ENCODE data around the gene DIAPH1.

Gene DIAPH1

DNA sequence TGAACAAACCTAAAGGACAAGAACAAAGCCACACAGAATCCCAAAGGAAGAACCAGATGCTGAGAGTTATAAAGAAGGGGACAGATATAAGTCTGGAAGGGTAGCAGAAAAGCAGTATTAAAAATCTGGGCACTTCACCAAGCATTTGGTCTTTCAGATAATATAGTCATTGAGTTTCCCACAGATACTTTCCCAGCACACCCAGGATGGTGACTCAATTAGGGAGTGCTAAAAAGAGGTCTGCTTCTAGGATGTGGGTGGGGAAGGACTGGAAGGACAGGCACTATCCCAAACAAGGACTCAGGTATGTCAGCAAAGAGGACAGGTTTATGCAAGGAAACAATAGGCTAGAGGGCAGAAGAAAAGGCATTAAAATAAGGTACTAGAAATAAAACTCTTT is 59.3 kb downstream of the DIAPH1 start:
- no peak for DNase-seq

DNA sequence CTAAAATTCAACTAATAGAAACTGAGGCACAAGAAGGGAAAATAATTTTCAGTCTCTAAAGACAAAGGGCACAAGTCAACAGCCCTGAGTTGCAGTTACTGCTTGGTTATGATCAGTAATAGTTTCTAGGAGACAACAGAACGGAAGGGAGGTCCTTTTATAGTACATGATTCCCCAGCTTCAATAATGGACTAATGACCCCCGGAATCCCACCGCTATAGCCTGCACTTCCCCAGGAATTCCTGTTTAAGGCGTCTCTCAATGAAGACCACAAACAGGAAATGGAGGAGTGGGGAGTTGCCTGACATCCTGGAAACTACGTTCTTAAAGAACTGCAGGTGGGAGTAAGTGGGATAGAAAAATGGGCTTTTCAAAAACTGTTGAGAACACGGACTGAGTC is 60.6 kb downstream of the DIAPH1 start:
- no peak for DNase-seq

DNA sequence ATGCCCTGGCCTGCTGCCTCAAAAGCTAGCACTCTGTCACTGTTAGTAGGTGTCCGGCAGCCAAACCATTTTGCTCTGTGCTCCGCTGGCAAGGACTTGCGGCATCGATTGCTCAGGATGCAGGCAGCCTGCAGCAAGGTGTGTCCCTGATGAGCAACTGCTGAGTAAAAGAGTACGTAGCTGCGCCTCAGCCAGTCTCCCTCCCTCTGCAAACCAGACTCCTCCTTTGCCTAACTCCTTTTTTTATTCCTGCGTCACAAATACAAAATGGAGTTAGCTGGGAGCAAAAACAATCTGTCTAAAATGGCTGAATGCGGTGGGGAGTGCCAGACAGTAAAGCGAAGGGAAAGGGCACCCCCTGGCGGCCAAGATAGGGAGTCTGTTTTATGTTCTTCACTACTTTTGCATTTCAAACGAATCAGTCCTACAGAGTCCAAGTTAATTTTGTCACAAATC is 61.1 kb downstream of the DIAPH1 start:
- peak; percentile 82 for DNase-seq

DNA sequence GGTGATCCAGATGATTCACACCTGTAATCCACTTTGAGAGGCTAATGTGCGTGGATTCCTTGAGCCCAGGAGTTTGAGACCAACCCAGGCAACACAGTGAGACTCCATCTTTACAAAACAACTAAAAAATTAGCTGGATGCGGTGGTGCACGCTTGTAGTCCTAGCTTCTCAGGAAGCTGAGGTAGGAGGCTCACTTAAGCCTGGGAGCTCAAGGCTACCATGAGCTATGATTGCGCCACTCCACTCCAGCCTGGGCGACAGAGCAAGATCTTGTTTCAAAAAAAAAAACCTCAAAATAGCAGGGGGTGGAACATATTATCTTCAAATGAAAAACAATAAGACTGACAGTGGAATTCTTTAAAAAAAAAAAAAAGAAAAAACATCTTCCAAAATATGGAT is 70.9 kb downstream of the DIAPH1 start:
- DNase-seq: no peak

DNA sequence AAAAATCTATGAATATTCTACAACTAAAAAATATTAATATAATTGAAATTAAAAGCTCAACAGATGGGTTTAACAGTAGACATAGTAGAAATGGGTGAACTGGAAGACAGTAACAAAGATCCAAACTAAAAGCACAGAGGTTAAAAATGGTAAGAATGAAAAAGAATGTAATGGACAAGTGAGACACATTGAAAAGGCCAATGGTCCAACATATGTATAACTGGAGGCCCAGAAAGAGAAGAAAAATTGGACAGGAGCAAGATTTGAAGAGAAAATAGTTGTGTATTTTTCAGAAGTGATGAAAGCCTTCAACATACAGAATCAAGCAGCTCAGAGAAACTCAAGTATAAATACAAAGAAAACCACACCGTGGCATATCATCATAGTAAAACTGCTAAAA is 71.3 kb downstream of the DIAPH1 start:
- DNase-seq: peak; percentile 5

DNA sequence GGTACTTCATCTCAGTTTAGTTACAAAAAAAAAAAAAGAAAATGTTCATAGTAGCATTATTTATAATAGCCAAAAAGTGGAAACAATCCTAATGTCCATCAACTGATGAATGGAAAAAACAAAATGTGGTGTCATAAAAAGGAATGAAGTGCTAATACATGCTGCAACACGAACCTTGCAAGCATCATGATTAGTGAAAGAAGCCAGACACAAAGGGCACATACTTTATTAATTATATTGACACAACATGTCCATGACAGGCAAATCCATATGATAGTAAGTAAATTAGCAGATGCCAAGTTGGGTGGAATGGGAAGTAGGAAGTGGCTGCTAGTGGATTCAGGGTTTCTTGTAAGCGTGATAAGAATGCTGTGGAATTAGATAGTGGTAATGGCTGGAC is 75.7 kb downstream of the DIAPH1 start:
- no peak for DNase-seq

DNA sequence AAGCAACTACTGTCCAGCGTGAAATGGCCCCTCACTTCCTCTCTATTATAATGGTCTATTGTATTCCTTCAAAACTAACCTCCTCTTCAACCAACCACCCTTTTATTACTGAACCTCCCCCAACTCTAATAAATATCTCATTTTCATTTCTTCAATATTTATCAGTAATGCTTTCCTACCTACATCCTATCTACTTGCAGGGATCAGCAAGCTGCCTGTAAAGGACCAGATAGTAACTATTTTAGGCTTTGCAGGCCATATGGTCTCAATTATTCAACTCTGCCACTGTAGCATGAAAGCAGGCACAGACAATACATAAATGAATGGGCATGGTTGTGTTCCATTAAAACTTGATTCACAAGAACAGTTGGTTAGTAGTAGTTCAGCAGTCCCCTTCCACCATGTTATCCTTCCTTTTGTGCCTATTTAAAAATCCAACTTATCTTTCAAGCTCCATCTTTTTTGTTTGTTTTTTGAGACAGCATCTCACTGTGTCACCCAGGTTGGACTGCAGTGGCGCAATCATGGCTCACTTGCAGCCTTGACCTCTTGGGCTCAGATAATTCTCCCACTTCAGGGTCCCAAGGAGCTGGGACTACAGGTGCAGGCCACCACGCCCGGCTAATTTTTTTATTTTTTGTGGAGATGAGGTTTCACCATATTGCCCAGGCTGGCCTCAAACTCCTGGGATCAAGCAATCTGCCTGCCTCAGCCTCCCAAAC is 84.1 kb downstream of the DIAPH1 start:
- DNase-seq: no peak

DNA sequence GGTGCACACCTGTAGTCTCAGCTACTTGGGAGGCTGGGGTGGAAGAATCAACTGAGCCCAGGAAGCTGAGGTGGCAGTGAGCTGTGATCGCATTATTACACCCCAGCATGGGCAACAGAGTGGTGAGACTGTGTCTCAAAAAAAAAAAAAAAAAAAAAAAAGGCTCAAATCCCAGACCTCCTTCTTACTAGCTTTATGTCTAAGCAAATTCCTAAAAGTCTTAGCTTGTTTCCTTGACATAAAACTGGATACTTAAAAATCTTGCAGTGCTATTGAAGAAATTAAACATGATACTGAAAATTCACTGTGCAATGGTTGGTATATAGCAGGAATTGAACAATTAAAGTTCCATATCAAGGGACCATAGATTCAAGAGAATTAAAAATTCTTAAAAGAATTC is 84.9 kb downstream of the DIAPH1 start:
- no peak for DNase-seq

DNA sequence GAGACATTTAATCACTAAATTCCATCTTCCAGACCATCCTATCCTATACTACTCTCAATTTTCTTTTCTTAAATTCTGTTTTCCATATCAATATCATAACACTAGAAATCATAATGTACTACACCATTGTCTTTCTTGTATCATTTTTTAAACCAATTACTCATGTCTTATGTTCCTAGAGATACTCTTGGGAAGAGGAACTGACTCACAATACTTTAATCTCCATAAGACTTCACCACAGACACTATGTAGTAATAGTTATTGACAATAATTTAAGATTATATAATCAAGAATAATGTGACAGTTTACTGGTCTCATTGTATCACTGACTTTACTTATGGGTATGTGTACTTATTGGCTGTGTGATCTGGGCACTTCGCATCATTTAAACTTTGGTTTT is 86.1 kb downstream of the DIAPH1 start:
- no peak for DNase-seq

DNA sequence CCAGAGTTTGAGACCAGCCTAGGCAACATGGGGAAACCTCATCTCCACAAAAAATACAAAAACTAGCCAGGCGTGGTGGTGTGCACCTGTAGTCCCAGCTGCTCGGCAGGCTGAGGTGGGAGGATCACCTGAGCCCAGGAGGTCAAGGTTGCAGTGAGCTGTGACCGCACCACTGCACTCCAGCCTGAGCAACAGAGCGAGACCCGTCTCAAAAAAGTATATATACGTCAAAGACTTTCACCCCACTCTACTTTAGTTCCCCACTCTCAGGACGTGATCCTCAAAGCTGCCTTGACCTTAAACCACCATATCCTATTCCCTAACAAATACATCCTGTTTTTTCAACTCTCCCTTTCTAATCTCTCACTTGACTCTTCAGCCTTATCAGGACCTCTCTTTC is 88.9 kb downstream of the DIAPH1 start:
- no peak for DNase-seq

DNA sequence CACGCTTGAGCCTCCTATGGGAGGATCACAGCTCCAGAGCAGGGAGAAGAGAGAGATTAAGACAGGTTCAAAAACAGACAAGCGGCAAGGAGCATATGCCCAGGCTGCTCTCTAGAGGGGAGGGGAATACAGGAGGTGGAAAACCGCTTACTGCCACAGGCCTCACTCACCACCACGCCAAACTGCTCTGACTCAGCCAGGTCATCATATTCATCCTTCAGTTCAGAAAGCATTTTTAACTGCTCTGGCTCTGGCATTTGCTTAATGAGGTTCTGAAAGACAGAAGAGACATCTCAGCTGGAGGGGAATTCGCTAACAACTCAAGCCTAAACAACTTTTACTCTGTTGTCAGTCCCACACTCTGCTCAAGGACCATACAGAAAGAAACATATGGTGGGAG is 89.8 kb downstream of the DIAPH1 start:
- DNase-seq: no peak

DNA sequence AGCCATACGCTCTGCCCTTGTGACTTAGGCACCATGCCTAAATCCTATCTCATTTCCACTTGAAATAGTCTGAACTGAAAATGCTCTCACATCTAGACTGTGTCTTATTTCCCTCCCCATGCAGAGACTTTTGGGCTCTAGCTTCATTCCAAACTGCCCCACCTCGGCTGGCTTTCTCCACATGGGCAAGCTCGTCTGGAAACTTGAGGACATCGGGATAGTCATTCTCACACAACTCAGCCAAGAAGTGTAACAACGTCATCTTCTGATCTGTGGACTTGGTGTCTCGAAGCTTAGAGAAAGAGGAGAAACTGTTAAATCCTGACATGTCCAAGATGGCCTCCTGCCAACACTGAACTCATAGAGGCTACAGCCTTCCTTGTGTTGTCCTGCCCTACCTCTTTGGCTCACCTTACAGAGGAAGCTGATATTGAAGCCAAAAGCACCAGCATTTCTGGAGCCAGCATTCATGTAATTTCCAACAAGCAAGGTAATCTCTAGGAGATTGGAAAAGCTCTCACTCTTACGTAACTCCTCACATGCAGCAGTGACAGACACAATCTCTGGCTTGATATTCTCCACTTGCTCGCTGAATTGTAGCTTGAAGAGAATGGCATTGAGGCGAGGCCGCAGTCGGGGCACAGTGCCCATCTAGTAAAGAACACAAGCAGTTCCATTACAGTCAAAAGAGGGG is 90.4 kb downstream of the DIAPH1 start:
- no peak for DNase-seq

DNA sequence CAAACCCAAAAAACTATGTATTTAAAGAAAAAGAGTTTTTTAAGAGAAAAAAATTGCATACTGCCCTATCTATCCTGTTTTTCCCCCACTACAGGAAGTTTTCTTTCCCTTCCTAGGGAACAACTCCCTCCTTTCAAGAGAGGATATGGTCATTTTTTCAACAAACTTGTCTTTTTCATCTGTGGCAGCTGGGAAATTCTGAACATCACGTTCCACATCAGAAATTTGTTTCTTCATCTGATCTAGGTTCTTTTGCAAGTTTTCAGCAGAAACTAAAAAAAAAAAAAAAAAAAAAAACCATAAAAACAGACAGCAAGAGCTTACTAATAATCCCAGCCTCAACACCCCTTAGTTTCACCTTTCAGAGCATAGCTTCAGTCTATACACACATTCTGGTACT is 91.4 kb downstream of the DIAPH1 start:
- DNase-seq: no peak

DNA sequence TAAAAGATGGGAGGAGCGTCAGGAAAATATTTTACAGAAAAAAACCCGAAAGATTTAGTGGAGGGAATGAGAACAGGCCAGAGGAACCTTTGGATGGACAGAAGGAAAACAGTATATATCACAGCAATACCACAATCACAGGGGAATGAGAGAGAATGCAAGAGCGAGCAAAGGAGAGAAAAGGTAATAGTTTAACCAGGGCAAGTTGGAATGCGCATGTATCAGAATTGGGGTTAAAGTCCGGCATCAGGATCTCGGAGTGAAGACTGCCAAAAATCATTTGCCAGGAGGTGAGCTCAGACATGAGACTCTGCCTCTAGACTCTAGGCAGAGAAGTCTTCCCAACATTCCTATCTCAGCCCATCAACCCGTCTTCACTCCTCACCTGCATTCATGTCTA is 93.1 kb downstream of the DIAPH1 start:
- no peak for DNase-seq

DNA sequence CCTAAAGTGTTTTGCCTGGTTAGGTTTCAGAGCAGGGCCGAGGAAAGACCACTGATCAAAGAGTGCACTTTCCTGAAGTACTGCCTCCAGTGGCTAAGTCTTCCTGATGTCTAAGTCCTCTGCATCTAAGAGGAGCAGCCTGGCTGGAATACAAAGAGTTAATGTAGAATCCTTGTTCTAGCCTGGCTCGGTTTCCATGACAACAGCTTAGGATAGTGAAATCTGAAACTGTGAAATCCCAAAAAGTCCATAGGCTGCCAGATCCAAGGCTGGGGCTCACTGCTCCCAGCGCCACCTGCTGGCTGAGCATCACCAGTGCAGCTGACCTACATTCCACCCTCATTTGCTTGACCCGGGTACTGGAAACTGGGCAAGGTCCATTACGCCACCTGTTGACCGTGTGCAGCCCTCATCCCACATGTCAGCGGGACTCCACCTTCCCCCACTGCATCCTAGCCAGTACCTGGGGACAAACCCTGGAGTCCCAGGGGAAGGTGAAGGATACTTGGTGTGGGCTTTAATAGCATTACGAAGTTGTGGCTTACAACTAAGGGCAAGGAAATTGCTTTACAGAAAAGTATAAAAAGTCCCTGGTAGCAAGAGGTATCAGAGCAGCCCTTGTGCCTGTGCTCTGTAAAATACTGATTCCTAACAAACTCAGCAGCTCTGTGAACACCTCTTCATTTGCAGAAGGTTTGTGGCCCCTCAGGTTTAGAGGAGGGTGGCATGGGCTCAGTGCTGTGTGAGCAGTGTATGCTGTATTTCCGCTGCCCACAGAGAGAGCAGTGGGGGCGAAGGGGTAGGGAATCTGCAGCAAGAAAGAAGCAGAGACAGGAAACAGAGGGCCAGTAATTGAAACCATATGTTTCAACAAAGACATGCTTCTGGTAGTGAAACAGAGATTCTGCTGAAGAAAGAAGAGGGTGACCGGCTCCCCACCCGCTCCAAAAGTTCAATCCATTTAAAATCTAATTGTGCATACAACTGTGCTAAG is 93.9 kb downstream of the DIAPH1 start:
- peak; percentile 82 for DNase-seq

DNA sequence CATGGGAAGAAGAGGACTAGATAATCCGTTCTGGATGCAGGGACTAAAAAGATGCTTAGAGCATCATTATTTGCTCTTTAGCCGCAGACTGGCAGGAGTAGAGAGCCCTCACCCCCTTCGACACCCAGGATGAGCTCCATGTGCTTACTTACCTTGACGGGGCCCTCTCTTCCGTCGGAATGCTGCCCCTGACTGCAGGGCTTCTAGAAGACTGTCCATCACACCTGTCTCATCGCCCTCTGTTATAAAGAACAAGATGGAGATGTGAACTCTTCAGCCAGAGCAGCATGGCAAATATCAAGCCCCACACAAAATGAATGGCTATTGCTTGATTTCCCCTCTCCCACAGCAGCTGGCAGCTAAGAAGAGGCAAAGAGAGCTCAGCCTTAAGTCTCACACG is 94.8 kb downstream of the DIAPH1 start:
- DNase-seq: no peak

DNA sequence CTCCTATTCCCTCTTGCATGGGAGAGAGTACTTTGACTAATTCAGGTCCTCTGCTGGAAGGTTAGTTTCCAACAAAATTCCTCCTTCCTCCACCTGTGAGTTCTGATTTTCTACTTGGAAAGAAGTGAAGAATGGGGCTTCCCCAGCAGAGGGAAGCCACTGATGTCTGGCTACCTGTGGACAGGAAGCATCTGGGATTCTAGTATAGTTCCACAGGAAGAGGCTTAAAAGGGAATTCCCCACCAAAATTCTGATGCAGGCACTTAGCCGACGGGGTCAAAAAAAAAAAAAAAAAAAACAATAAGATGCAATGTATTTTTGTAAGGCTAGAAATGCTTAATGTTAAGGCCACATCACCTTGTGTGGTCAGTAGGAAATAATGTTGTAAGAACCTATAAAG is 96.5 kb downstream of the DIAPH1 start:
- no peak for DNase-seq

DNA sequence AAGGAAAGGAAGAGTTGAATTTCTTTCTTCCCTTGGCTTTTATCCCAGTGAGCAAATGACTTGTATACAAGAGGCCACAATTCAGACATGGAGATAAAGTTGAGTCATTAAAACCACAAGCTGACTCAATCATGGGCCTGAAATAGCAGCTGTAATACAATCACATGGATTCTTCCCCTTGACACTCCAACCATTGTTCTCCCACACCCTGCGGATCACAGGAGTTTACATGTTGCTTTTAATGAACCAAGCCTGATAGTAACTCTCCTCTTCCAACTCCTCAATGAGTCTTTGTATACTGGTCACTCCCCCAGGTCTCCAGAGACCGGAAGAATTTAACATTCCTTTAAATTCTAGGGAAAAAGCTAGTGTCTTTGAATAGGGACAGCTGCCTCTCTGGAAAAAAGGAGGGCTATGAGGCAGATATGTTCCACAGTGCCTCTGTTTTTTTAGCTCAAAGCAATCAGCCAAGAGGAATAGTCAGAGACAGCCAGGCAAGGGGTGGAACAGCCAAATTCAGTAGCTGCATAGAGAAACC is 97.5 kb downstream of the DIAPH1 start:
- no peak for DNase-seq

DNA sequence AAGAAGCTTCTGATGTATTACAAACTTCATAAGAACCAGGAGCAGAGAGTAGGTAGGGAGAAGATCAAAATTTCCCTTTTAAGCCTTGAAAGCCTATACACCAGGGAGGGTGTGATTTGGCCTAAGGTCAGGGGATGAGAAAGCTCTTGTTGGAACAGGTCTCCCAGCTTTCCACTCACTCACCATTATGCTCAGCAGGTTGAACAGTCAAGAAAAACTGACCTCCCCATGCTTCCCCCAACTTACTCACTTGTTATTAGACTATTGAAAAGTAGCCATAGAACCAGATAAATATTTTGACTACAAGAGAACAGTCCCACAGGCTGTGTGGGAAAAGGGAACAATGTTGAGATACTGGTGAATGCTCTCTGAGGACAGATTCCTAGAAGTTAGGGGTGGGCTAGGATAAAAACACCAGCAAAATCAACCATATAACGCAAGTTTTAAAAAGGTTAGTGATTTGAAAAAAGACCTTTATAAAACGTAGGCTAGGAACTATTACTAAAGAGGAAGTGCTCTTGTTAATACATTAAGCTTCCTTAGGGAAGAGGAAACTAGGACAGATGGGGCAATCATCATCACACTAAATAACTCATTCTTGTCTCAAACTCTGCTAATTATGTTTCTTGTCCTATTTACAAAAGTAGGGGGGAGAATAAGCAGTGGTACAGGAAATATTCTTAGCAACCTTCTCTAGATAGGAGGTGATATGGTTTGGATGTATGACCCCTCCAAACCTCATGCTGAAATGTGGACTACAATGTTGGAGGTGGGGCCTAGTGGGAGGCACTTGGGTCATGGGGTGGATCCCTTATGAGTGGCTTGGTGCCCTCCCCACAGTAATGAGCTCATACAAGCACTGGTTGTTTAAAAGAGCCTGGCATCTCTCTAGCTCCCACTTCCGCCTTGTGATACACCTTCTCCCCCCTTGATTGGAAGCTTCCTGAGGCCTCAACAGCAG is 98.9 kb downstream of the DIAPH1 start:
- no peak for DNase-seq

DNA sequence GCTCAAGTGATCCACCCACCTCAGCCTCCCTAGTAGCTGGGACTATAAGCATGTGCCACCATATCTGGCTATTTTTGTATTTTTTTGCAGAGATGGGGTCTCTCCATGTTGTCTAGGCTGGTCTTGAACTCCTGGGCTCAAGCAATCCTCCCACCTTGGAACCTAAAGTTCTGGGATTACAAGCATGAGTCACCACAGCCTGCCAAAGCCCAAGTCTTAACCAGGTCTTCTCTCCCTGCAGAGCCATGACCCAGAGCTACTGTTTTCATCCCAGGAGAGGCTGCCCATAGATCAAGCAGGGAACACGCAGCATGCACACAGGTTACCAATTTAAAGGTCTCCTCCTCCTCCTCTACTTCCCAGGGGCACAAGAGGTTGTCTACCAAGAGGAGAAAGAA is 100.2 kb downstream of the DIAPH1 start:
- DNase-seq: no peak

DNA sequence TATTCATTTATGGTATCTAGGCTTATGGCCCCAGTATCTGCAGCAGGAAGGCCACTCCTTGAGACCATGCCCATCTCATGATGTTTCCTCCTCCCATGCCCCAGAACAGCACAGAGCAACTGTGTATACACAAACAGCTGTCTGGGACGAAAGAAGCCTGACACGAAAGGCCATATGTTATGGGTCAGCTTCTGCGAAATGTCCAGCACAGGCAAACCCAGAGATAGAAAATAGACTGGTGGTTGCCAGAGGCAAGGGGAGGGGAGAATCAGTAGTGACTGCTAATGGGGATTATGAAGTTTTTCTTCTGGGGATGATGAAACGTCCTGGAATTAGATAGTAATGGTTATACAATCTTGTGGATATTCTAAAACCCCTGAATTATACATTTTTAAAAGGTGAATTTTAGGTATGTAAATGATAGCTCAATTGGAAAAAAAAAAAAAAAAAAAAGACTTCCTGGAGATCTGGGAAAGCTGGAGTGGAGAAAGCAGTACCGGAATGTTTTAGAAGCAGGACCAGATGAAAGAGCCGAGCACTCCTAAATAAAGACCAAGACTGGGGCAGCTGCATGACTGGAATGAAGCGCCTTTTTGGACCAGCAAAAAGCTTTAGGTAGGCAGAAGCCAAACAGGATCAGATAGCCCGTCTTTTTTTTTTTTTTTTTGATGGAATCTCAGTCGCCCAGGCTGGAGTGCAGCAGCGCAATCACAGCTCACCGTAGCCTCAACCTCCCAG is 100.8 kb downstream of the DIAPH1 start:
- DNase-seq: no peak

Measured in NCI-H82 (cell line).